DND-41 (cell line): ENCODE results near the gene SLC6A3.
"Not testable (repeated sequence)": the region's sequence is repeated elsewhere in the genome, so short reads cannot be mapped to it uniquely, and the experiment has no call there.

Experiments
- ATAC-seq: fragments of 200-7000 bp; cut with Tn5 transposase; 3 replicates; pipeline ENCODE4 v1.9.1; 2021; ENCODE audit warnings: low read depth; ENCODE audit not compliant: insufficient read depth
- DNase-seq: peaks from one replicate; pipeline ENCODE4 v3.0.0-alpha.2; 2020
- H2AFZ ChIP-seq: 2 replicates; pipeline ENCODE4 v1.6.0; 2012; ENCODE audit warnings: low read depth, low read length
- H3K27ac ChIP-seq: 2 replicates; pipeline ENCODE4 v1.5.1; 2012; ENCODE audit warnings: low read length, inconsistent platforms
- H3K27me3 ChIP-seq: fragments of 200-600 bp; sonication (generic); 2 replicates; pipeline ENCODE4 v1.6.0; 2012; ENCODE audit warnings: low read length, mild to moderate bottlenecking, inconsistent platforms; ENCODE audit not compliant: insufficient read depth, poor library complexity
- H3K36me3 ChIP-seq: 2 replicates; pipeline ENCODE4 v1.5.1; 2012; ENCODE audit warnings: low read length, inconsistent platforms; ENCODE audit not compliant: insufficient read depth
- H3K4me1 ChIP-seq: 2 replicates; pipeline ENCODE4 v1.5.1; 2012; ENCODE audit warnings: mild to moderate bottlenecking, low read length; ENCODE audit not compliant: insufficient read depth
- H3K4me2 ChIP-seq: 2 replicates; pipeline ENCODE4 v1.6.0; 2012; ENCODE audit warnings: mild to moderate bottlenecking, moderate library complexity, low read length, inconsistent platforms; ENCODE audit not compliant: insufficient read depth
- H3K4me3 ChIP-seq, 2 experiments: fragments of 200-600 bp in 1 of 2; shearing (Covaris generic) in 1 of 2; 2 replicates each; pipeline ENCODE4 v1.5.1; 2012 to 2016; ENCODE audit warnings: inconsistent platforms in 2 of 2, low read length in 2 of 2, mild to moderate bottlenecking in 2 of 2, low read depth in 1 of 2, moderate library complexity in 1 of 2
- H3K79me2 ChIP-seq: 2 replicates; pipeline ENCODE4 v1.6.0; 2012; ENCODE audit warnings: low read length, inconsistent platforms; ENCODE audit not compliant: insufficient read depth
- H3K9ac ChIP-seq: 2 replicates; pipeline ENCODE4 v1.6.0; 2012; ENCODE audit warnings: low read depth, mild to moderate bottlenecking, inconsistent platforms, low read length, moderate library complexity
- H3K9me3 ChIP-seq: 2 replicates; pipeline ENCODE4 v1.5.1; 2012; ENCODE audit warnings: low read length, moderate library complexity, mild to moderate bottlenecking, inconsistent platforms; ENCODE audit not compliant: insufficient read depth, severe bottlenecking
- H4K20me1 ChIP-seq: 2 replicates; pipeline ENCODE4 v1.6.0; 2012; ENCODE audit warnings: low read length; ENCODE audit not compliant: insufficient read depth
- EZH2 ChIP-seq: IDR thresholded peaks from 3 replicates; pipeline ENCODE4 v1.6.1; 2012; ENCODE audit warnings: borderline replicate concordance, low read depth, mild to moderate bottlenecking, moderate library complexity, low read length, inconsistent platforms; ENCODE audit not compliant: severe bottlenecking
- TF ChIP-seq, protein P1 (sequence below): IDR thresholded peaks from 2 replicates; pipeline ENCODE4 v1.5.1; 2012; ENCODE audit warnings: borderline replicate concordance, low read length, moderate library complexity, mild to moderate bottlenecking; ENCODE audit not compliant: poor library complexity, severe bottlenecking; ENCODE audit errors: extremely low read depth

The SLC6A3 gene

DNA sequence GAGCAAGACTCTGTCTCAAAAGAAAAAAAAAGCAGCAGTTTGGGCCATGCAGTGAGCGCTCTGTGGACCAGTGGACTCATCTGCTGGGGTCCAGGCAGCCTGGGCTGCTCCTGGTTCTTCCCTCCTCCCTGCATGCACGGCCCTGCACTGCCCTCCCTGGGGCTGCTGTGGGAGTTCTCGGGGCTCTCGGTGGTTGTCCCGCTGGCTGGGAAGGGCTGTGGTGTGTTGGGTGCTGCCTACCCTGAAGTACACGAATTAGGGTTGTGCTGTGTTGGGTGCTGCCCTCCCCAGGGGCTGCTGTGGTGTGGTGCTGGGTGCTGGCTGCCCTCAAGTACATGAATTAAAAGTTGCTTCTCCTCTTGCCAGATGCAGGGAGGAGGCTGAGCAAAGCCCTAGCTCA, 82.1 kb downstream of the SLC6A3 start:
- H3K4me1 ChIP-seq, result peaks cover 5% of the 10 kb centered on the region
- TF ChIP-seq, protein P1, sequence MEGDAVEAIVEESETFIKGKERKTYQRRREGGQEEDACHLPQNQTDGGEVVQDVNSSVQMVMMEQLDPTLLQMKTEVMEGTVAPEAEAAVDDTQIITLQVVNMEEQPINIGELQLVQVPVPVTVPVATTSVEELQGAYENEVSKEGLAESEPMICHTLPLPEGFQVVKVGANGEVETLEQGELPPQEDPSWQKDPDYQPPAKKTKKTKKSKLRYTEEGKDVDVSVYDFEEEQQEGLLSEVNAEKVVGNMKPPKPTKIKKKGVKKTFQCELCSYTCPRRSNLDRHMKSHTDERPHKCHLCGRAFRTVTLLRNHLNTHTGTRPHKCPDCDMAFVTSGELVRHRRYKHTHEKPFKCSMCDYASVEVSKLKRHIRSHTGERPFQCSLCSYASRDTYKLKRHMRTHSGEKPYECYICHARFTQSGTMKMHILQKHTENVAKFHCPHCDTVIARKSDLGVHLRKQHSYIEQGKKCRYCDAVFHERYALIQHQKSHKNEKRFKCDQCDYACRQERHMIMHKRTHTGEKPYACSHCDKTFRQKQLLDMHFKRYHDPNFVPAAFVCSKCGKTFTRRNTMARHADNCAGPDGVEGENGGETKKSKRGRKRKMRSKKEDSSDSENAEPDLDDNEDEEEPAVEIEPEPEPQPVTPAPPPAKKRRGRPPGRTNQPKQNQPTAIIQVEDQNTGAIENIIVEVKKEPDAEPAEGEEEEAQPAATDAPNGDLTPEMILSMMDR, result no peak
- TF ChIP-seq EZH2, result no peak
- H3K9me3 ChIP-seq, result no peaks in the 10 kb centered on the region
- no peak overlapping the region for H3K4me2 ChIP-seq
- H3K27me3 ChIP-seq, result peaks cover 5% of the 10 kb centered on the region
- DNase-seq (no peak), ATAC-seq (peak; percentile 35; the same call in 1 of the 3 replicates)
- H2AFZ ChIP-seq, result no peak overlapping the region
- H3K9ac ChIP-seq, result no peak overlapping the region
- no peak overlapping the region for H3K4me3 ChIP-seq
- H3K36me3 ChIP-seq, result no peaks in the 10 kb centered on the region
- H3K27ac ChIP-seq, result no peak overlapping the region
- no peaks in the 10 kb centered on the region for H3K79me2 ChIP-seq
- no peaks in the 10 kb centered on the region for H4K20me1 ChIP-seq

DNA sequence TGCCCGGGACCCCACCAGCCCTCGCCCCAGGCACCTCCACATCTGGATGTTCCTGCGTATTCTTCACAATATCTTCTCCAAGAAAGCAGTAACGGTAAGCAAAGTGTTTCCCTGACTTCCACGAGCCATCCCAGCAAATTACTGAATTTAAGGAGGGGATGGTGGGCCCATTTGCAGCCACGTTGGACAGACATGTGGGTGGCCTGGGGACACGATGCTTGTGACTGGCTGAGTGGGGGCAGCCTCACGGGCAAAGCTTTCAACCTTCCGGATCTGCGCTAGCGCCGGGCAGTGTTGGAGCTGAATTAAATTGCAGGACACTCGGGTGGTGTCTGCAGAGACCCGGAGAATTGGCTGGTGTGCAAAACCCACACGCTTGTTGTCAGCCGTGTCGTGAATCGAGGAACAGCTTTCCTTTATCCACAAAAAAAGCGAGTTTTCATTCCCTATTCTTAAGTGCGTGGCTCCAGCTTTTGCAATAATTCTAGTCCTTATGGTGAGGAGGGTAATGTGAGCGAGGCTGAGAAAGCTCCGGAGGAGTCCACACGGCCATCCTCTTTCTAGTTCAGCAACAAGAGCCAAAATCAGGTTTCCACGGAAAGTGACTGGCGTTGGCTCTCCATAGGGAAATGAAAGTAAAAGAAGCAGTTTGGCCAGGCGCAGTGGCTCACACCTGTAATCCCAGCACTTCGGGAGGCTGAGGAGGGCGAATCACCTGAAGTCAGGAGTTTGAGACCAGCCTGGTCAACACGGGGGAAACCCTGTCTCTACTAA, 82.8 kb downstream of the SLC6A3 start:
- H3K79me2 ChIP-seq, result no peaks in the 10 kb centered on the region
- no peak overlapping the region for H3K4me2 ChIP-seq
- no peaks in the 10 kb centered on the region for H3K36me3 ChIP-seq
- no peak overlapping the region for H3K27ac ChIP-seq
- H3K4me3 ChIP-seq, result no peak overlapping the region
- H3K4me1 ChIP-seq, result peaks cover 5% of the 10 kb centered on the region
- TF ChIP-seq EZH2, result no peak
- TF ChIP-seq, protein P1, result no peak
- no peak overlapping the region for H2AFZ ChIP-seq
- peaks cover 5% of the 10 kb centered on the region for H3K27me3 ChIP-seq
- H4K20me1 ChIP-seq, result no peaks in the 10 kb centered on the region
- H3K9ac ChIP-seq, result no peak overlapping the region
- H3K9me3 ChIP-seq, result no peaks in the 10 kb centered on the region
- ATAC-seq (no peak), DNase-seq (no peak)

DNA sequence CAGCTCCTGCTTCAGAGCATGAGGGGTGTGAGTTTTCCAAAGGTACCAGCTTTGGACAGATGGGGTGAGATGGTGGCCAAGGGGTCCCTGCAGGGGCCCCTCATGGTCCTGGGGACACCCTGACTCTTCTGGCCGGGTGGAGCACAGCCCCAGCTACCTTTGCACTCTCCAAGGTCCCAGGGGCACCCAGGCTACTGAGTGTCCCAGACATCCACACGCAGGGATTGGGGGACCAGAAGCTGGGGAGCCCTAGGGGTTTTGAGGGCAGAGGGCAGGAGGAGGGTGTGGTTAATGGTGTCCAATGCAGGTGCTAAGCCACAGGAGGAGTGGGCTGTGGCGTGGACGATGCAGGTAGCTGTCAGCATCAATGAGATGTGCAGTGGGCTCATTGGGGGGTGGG, 84.4 kb downstream of the SLC6A3 start:
- H3K9me3 ChIP-seq, result no peaks in the 10 kb centered on the region
- H3K4me3 ChIP-seq, result no peak overlapping the region

DNA sequence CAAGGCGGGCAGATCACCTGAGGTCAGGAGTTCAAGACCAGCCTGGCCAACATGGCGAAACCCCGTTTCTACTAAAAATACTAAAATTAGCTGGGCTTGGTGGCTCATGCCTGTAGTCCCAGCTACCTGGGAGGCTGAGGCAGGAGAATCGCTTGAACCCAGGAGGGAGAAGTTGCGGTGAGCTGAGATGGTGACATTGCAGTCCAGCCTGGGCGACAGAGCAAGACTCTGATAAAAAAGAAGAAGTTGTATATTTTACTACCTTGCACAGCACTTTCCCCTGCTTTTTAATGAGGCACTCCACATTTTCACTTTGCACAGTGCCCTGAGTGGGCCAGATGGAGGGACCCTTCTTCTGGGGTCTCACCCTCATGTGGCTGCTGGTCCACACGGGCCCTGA, 84.9 kb downstream of the SLC6A3 start:
- not testable (repeated sequence) for H3K4me2 ChIP-seq, H3K27ac ChIP-seq, H3K4me1 ChIP-seq, H3K36me3 ChIP-seq, H3K27me3 ChIP-seq, H3K79me2 ChIP-seq, H3K4me3 ChIP-seq, DNase-seq, H4K20me1 ChIP-seq, H3K9ac ChIP-seq, H2AFZ ChIP-seq, ATAC-seq, H3K9me3 ChIP-seq

More for the DNA sequence above, 84.4 kb downstream of the SLC6A3 start:
- Histone ChIP-seq H3K4me1 (peaks cover 5% of the 10 kb centered on the region), H3K9ac (no peak overlapping the region), H3K79me2 (no peaks in the 10 kb centered on the region), H4K20me1 (no peaks in the 10 kb centered on the region), H2AFZ (no peak overlapping the region), H3K4me2 (no peak overlapping the region), H3K27ac (no peak overlapping the region), H3K27me3 (peaks cover 5% of the 10 kb centered on the region), H3K36me3 (no peaks in the 10 kb centered on the region)
- TF ChIP-seq, protein P1, result no peak
- no peak for TF ChIP-seq EZH2
- ATAC-seq (no peak), DNase-seq (no peak)
